Measurements from ENCODE around the gene DOK5.

DOK5 gene

DNA sequence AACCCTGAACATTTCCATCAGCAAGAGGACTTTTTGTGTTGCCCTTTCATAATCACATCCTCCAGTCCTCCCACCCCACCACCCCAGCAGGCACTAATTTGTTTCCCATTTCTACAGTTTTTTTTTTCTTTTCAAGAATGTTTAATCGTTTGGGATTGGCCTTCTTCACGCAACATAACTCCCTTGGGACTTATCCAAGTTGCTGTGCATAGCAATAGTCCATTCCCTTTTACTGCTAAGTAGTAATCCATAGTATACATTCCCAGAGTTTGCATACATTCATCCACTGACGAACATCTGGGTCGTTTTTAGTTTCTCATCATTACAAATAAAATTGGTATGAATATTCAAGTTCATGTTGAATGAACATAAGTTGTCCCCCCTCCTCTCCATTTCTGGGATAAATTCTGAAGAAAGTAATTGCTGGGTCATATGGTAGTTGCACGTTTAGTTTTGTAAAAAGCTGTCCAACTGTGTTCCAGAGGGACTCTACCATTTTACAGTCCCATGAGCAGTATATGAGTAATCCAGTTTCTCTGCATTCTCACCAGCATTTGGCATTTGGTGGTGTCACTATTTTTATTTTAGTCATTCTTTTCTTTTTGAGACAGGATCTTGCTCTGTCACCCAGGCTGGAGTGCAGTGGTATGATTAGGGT is 90.8 kb downstream of the DOK5 start:
- no peak for TF ChIP-seq CTCF (IDR thresholded peaks at IDR 0.05)
- H3K4me1 Mint-ChIP-seq = no peaks in the 10 kb centered on the region
- H3K36me3 Mint-ChIP-seq (ENCODE audit: low read depth) = no peaks in the 10 kb centered on the region
- H3K27me3 Mint-ChIP-seq (ENCODE audit: low read depth, poor library complexity) = peaks cover 3% of the 10 kb centered on the region
- no peaks in the 10 kb centered on the region for H3K9me3 Mint-ChIP-seq
- no peak overlapping the region for H3K4me3 Mint-ChIP-seq
- no peak overlapping the region for H3K27ac Mint-ChIP-seq
- no peak for DNase-seq

- no peak for DNase-seq
- Mint-ChIP-seq H3K27me3 (ENCODE audit: low read depth, poor library complexity) (peaks cover 2% of the 10 kb centered on the region), H3K36me3 (ENCODE audit: low read depth) (no peaks in the 10 kb centered on the region), H3K27ac (no peak overlapping the region), H3K4me1 (no peaks in the 10 kb centered on the region), H3K9me3 (no peaks in the 10 kb centered on the region), H3K4me3 (no peak overlapping the region)
- TF ChIP-seq CTCF (IDR thresholded peaks at IDR 0.05) = no peak
Measured at GRCh38 chr20:54570561-54570960, 95.2 kb downstream of the DOK5 start.

DNA sequence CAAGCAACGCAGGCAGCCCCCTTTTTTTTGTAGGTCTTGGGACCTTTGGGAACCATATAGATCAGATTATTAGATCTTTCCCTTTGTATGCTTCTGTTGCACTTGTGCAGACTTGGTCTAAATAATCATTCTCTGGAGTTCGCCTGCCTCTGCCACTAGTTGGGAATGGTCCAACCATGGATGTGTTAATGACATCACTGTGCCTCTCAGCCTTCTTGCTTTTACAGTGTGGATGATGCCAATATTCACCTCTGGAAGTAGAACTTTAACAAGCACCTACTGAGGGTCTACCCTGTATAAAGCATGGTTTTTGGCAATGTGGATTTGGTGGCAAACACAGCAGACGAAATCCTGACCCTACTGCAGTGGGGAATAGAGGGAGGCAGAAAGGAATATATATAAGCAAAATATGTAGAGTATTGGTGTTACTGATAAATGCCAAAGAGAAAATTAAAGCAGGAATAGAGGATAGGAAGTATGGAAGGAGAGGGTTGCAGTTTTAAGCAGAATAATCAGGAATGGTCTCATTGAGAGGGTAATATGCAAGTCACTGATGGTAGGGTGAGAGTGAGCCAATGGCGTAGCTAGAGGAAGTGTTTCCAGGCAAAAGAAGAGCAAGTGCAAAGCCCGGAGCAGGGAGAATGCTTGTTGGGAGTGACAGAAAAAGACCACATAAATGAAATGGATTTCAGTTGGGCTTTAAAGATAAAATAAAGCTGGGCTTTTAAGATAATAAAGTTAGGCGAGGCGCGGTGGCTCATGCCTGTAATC is 97.5 kb downstream of the DOK5 start:
- Mint-ChIP-seq H3K36me3 (ENCODE audit: low read depth) (no peaks in the 10 kb centered on the region), H3K9me3 (no peaks in the 10 kb centered on the region), H3K27me3 (ENCODE audit: low read depth, poor library complexity) (peaks cover 3% of the 10 kb centered on the region), H3K4me1 (no peaks in the 10 kb centered on the region), H3K27ac (no peak overlapping the region), H3K4me3 (no peak overlapping the region)
- DNase-seq = no peak
- TF ChIP-seq CTCF (IDR thresholded peaks at IDR 0.05) = no peak

DNA sequence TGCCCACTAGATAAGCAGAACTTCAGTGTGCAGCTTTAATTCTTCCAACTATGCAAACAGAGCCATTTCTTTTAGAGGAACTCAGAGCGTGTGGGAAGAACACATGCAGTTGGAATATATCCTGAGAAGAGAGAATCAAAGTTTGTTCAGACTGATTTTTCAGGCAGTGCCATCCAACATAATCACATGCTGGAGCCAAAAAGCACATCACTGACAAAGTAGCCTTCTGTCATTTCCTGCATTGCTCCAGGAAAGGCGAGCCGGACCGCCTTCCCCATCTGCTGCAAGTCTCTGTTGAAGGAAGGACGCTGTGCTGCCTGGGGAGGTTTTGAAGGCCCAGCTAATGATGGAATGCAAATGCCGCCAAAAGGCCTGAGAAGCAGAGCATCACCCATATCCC is 98.4 kb downstream of the DOK5 start:
- Mint-ChIP-seq H3K27me3 (ENCODE audit: low read depth, poor library complexity) (peaks cover 4% of the 10 kb centered on the region), H3K36me3 (ENCODE audit: low read depth) (no peaks in the 10 kb centered on the region), H3K9me3 (no peaks in the 10 kb centered on the region), H3K4me1 (no peaks in the 10 kb centered on the region), H3K4me3 (no peak overlapping the region), H3K27ac (no peak overlapping the region)
- TF ChIP-seq CTCF (IDR thresholded peaks at IDR 0.05) = no peak
- no peak for DNase-seq

DNA sequence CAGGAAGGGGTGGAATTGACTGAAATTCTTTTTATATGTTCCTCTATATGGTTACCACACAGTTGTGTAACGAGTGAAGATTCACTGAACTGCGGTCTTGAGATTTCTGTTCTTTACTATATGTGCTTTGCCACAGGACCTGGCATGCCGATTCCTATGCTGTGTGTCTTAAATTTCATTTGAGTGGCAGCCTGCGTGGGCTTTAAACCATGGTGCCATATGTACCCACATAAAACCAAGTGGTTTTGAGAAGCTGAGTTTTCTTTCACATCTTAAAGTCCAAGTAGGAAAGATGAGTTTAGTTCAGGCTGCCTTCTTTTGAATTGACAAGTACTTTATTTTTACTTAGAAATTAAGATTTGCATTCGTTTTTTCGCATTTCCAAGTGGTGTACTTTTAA is 101.1 kb downstream of the DOK5 start:
- no peak for DNase-seq
- H3K27ac Mint-ChIP-seq = no peak overlapping the region
- no peaks in the 10 kb centered on the region for H3K36me3 Mint-ChIP-seq (ENCODE audit: low read depth)
- H3K27me3 Mint-ChIP-seq (ENCODE audit: low read depth, poor library complexity) = peaks cover 4% of the 10 kb centered on the region
- H3K9me3 Mint-ChIP-seq = no peaks in the 10 kb centered on the region
- no peak for TF ChIP-seq CTCF (IDR thresholded peaks at IDR 0.05)
- no peaks in the 10 kb centered on the region for H3K4me1 Mint-ChIP-seq
- H3K4me3 Mint-ChIP-seq = no peak overlapping the region

GRCh38 chr20:54577637-54578036 is 102.2 kb downstream of the DOK5 start:
- Mint-ChIP-seq H3K4me3 (no peak overlapping the region), H3K4me1 (no peaks in the 10 kb centered on the region), H3K27me3 (ENCODE audit: low read depth, poor library complexity) (peaks cover 5% of the 10 kb centered on the region), H3K9me3 (peaks cover 5% of the 10 kb centered on the region), H3K27ac (no peak overlapping the region), H3K36me3 (ENCODE audit: low read depth) (no peaks in the 10 kb centered on the region)
- no peak for TF ChIP-seq CTCF (IDR thresholded peaks at IDR 0.05)
- no peak for DNase-seq
